GM21825 (cell line): ENCODE measurements around the gene MAN2A2.
A peak's percentile ranks its signal among the peaks of the same experiment; 100 is the strongest.

Source experiments
- ATAC-seq: cut with Tn5 transposase; IDR thresholded peaks from one replicate; pipeline ENCODE4 v1.9.1; 2021; ENCODE audit warnings: mild to moderate bottlenecking, moderate library complexity; ENCODE audit not compliant: unreplicated experiment

The MAN2A2 gene

GRCh38 chr15:90938261-90938660, 35.2 kb downstream of the MAN2A2 start:
- ATAC-seq, result no peak

GRCh38 chr15:90939756-90940155, 36.7 kb downstream of the MAN2A2 start:
- ATAC-seq, result no peak

- no peak for ATAC-seq
Measured at GRCh38 chr15:90941038-90941437, 37.9 kb downstream of the MAN2A2 start.

GRCh38 chr15:90942354-90943120, 39.4 kb downstream of the MAN2A2 start:
- ATAC-seq, result no peak

GRCh38 chr15:90945091-90945490, 42.0 kb downstream of the MAN2A2 start:
- ATAC-seq, result no peak

- ATAC-seq, result no peak
Measured at GRCh38 chr15:90946538-90946937, 43.4 kb downstream of the MAN2A2 start.

- ATAC-seq, result no peak
Measured at GRCh38 chr15:90946941-90947576, 44.0 kb downstream of the MAN2A2 start.

GRCh38 chr15:90947577-90948357, 44.7 kb downstream of the MAN2A2 start:
- no peak for ATAC-seq

- ATAC-seq, result no peak
Measured at GRCh38 chr15:90948506-90948905, 45.4 kb downstream of the MAN2A2 start.

GRCh38 chr15:90949979-90950675, 47.0 kb downstream of the MAN2A2 start:
- ATAC-seq, result no peak

GRCh38 chr15:90950676-90951075, 47.6 kb downstream of the MAN2A2 start:
- ATAC-seq, result no peak

GRCh38 chr15:90952901-90953677, 50.0 kb downstream of the MAN2A2 start:
- no peak for ATAC-seq

- no peak for ATAC-seq
Measured at GRCh38 chr15:90953947-90954711, 51.0 kb downstream of the MAN2A2 start.

GRCh38 chr15:90954712-90955623, 51.9 kb downstream of the MAN2A2 start, which contains the start of gene RCCD1:
Gene RCCD1, plus strand, starts transcription at chr15:90954884. Its CDS starts 1,851 bp downstream, at chr15:90956735.
- peak; percentile 88 for ATAC-seq

GRCh38 chr15:90955624-90956273, 52.6 kb downstream of the MAN2A2 start:
- ATAC-seq, result no peak

- ATAC-seq, result peak; percentile 26
Measured at GRCh38 chr15:90956274-90957030, 53.4 kb downstream of the MAN2A2 start.
